COLO829 (cell line): ENCODE data around the gene TMEM59L.

Experiments used
- DNase-seq: peaks from one replicate; pipeline ENCODE4 v3.0.0; 2012; ENCODE audit warnings: low spot score

TMEM59L gene

DNA sequence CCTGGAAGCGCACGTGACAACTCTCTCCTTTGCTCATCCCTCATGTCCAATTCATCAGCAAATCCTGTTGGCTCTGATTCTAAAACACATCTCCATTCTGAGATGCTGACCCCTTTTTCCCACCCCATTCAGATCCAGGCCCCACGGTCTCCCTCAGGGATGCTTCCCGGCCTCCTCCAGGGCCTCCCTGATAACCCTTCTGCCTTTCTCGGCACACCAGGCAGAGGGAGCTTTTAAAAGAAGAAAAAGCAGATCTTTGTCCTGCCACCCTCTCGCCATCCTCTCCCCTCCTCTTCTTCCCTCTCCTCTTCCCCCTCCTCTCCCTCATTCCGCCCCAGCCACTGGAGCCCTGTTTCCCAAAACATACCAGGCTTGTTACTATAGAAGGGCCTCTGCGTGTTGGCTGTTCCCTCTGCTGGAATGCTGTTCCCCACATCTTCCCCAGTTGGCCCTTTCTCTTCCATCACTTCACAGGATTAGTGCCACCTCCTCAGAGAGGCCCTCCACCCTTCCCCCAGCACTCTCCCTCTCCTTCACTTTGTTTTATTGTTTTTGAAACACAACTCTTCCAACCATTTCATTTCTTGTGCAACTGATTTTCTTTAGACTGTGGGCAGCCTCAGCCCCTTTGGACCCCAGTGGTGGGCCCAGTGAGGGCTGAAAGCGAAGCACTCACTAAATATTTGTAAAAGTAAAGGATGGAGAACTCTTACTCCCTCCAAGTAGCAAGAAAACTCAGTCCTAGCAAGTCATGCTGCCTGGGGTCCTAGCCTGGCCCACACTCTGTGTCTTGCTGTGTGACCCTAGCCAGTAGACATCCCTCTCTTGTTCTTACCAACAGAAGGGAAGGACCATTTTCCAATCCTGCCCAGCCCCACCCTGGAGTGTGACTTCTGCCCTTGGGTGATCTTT, 3.6 kb upstream of the TMEM59L start:
- no peak for DNase-seq

DNA sequence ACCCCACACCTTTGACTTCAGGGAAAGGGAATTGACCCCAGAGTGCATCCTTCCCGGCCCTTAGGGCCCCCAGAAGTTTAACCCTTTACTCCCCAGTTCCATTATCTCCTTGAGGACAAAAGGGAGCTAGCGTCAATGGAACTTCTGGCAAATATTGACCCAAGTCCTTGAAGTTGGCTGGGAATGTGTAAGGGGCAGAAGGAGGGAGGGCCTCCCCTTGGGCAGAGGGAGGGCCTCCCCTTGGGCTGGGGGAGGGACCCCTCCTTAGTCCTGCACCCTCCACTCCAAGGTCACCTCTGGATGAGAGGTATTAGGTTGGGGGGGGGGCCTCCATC, 3.0 kb upstream of the TMEM59L start:
- DNase-seq = no peak

DNA sequence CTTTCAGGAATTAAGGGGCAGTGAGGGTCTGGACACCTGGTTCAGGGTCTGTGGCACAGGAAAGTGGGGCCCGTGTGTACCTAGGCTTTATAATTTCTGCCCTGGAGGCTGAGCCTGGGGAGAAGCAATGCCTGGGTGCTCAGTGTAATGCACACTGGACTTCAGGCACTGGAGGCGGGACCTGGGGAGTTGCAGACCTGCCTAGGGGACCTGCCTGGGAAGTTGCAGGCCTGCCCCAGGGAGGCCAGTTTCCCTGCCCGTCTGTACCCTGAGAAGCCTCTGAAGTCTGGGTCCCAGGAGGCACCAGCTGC, 2.5 kb upstream of the TMEM59L start:
- no peak for DNase-seq

DNA sequence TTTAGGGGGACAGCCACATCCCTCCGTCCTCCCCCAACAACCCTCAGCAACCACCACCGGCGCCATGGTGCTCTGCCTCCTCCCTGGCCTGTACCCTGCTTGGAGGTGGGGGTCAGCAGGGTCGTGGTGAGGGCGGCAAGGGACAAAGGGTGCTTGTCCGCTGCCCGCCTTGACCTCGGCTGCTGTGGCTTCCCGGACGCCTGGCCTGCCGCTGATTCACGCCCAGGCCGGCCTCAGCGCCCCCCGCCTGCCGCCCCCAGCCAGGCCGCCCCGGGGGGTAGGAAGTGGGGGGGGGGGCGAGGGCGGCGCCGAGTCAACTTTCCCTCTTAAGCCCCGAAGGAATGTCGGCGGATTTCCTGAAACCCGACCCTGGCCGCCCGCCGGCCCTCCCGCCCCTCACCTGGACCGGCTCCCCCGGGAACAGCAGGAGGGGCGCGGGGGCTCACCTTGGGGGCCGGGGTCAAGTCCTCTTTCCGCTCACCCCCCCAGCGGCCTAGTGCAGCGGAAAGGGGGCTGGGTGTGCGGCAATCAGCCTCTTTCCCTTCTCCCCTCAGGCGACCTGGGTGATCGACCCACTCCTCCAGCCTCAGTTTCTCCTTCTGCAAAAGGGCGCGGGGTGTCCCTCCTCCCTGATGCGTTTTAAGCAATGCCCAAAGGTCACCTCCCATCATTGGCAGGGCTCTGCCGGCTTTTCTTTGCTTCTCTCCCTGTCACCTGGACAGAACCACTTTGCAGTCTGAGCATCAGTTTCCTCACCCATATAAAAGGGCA, 1.9 kb upstream of the TMEM59L start:
- DNase-seq = no peak

DNA sequence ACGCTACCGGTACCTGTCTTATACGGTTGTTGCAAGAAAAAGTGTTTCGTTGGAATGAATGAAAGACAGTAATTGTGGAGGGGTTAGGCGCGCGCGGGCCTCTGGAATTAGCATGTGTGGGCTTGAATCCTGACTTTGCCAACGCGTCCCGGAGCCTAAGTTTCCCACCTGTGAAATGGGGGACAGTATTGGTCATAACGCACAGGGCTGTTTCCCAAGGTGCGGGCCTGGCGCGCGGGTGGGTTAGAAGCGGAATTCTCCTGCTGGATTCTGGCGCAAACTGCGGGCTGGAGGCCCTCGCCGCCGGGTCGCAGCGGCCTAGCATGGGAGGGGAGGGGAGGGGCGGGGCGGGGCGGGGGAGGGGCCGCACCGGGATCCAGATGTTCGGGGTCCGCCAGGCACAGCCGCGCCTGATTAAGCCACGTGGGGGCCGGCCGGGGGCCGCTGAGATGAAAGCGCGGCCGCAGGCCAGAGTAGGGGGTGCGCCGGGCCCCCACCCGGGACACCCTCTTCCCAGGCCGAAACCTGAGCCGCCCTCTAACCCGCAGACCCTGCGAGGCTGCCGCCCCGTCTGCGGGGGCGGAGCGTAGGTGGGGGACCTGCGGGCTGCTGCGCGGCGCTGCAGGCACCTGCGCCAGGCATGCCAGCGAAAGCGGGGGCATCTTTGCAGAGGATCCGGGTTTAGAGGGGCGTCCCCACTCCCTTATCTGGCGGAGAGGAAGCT, 1.2 kb upstream of the TMEM59L start:
- no peak for DNase-seq

DNA sequence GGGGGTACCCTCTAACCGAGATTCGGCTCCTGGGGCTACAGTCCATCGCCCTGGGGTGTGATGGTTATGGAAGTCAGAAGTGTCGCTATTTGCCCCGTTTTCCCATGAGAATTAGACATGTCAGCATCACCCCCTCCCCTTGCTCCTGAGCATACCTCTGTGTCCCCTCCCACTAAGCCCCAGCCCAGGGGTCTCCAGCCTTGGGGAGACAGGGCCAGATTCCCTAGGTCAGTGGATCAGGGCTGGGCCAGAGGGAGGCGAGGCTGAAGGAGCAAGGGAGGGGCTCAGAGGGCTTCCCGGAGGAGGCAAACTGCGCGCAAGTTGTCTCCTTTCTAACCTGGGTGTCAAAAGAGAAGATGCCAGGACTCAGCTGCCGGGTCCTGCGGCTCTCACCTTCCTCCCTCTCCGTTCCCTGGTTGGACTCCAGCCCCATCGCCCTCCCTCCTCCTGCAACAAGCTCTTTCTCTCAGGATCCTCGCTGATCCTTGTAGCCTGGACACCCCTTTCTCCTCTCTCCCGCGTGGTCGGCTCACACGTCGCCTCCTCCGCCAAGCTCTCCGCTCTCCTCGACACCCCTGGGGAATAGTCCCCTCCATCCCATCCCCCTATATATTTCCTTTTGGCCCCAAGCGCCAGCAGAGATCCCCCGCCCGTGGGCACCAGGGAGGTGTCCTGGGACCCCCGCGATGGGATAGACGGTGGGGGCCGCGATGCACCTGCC, 459 bp upstream of the TMEM59L start:
- no peak for DNase-seq

DNA sequence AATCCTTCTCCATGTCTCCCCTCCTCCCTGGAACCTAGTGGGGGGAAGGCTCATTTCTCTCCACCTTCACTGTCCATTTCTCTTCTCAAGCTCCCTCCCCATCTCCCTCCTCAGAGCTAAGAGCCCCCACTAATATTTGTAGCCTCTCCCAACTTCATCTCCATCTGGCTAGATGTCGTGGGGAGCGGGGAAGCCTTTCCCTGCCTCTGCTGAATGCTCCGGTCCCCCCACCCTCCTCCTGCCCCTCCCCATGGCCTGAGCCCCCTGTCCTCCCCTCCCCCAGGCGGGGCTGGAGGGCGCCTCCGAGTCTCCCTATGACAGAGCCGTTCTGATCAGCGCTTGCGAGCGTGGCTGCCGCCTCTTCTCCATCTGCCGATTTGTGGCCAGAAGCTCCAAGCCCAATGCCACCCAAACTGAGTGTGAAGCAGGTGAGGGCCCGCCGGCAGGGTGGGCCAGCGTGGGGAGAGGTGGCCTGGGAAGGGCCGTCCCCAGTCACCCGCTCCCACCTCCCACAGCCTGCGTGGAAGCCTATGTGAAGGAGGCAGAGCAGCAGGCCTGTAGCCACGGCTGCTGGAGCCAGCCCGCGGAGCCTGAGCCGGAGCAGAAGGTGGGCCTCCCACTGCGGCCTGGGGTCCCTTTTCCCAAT, 1.0 kb downstream of the TMEM59L start:
- no peak for DNase-seq

DNA sequence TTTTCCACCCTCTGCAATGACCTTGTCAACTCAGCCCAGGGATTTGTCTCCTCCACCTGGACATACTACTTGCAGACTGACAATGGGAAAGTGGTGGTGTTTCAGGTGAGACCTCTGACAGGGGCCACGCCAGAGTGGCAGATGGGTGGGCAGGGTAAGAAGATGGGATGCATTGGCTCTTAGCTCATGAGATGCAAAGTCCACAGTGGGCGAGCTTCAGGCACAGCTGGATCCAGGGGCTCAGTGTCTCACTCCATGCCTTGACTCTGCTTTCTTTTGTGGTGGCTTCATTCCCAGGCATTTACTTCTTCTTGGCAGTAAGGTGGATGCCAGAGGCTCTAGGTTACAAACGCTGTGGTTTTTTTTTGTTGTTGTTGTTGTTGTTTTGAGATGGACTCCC, 3.4 kb downstream of the TMEM59L start:
- DNase-seq = no peak

DNA sequence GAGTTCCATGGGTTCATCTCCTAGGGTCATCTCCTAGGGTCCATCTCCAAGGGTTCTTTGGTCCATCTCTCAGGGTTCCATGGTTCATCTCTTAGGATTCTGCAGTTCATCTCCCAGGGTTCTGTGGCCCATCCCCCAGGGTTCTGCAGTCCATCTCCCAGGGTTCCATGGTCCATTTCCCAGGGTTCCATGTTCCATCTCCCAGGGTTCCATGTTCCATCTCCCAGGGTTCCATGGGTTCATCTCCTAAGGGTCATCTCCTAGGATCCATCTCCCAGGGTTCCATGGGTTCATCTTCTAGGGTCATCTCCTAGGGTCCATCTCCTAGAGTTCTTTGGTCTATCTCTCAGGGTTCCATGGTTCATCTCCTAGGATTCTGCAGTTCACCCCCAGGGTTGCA, 4.9 kb downstream of the TMEM59L start:
- no peak for DNase-seq

DNA sequence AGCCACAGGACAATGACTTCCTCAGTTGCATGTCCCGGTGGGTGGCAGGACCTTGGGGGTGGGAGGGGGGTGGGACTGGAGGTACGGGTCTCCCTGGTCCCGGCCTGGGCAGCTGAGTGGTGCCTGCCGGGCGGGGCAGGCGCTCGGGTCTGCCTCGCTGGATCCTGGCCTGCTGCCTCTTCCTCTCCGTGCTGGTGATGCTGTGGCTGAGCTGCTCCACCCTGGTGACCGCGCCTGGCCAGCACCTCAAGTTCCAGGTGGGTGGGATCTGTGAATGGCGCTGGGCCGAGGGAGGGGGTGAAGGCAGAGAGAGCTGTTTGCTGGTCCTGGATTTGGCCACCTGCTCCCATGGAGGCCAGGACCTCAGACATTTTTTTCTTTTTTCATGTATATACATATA, 5.6 kb downstream of the TMEM59L start:
- DNase-seq = no peak

DNA sequence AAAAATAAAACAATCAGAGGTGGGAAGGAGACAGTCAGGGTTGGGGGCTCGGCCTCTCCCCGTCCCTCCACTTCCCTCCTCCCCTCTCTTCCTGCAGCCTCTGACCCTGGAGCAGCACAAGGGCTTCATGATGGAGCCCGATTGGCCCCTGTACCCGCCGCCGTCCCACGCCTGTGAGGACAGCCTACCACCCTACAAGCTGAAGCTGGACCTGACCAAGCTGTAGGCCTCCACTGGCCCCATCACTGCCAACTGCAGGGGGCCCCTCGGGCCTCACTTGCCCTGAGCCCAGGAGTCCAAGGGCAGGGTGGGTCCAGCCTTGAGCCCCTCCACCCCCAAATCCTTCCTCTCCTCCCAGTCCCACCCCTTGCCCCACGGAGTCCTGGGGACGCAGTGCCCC, 7.6 kb downstream of the TMEM59L start:
- DNase-seq = no peak

DNA sequence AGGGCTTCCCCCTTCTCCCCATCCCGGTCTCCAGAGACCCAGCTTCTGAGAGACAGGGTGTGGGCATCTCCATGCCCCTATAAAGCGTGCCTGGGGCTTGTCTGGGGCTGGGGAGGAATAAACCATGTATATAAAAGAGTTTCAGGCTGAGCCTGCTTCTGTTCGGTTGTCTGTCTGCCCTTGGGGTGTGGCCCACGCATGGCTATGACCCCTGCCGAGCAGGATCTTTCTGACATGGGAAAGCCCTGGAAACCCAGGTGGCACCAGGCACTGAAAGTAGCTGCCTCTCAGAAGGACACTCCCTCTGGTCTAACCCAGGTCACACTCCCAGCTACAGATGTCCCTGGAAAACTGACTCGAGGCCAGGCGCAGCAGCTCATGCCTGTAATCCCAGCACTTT, 8.2 kb downstream of the TMEM59L start:
- DNase-seq = no peak

DNA sequence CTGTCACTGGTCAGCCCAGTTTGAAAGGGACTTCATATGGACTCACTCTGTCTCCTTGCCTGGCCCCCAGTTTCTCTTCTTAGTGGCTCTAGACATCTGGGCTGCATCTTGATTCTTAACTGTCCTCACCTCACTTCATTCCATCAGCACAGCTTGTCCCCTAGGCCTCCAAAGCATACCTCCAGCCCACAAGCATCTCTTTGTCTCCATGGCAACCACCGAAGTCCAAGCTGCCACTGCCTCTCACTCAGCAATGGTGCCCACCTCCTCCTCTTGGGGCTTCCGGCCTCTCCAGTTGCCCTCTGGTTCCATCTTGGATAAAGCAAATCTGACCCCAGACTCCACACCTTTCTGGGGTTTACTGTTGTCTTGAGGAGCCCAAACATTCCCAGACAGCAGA, 14.2 kb downstream of the TMEM59L start:
- no peak for DNase-seq

DNA sequence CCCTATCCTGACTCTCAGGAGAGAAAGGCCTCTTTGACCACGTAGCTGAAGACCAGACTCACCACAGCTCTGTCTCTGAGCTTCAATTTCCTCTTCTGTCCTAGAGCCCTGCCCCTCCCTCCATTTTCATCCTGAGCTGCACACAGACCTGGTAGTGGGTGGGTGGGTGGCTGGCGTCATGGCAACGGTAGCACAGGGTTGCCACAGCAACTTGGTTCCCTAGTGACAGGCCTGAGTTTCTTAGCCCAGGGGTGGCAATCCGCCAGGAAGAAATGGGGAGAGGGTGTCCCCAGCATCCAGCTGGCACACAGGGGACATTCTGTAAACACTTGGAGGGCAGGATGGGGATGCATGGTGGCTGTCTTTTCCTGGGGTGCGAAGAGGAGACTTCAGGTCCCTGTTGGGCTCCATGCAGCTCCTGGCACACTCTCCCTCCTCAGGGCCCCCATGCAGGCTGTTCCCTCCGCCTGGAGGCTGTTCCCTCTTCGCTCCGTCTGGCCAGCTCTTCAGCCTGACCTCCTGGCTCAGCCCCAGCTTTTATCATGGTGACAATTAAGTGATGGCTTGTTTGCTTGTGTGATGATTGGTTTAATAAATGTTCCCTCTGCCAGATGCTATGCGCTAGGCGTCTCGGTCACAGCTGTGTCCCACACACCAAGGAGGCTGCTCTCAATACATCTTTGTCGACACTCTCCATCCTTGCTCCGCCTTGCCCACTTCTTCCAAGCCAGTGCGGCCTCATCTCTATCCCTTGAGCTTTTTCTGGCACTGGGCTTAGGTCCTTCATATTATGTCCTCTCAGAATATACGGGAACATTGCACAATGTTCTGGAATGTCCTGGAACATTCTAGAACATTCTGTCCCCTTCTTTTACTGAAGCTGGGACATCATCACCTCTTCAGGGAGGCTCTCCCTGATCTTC, 16.8 kb downstream of the TMEM59L start:
- no peak for DNase-seq

DNA sequence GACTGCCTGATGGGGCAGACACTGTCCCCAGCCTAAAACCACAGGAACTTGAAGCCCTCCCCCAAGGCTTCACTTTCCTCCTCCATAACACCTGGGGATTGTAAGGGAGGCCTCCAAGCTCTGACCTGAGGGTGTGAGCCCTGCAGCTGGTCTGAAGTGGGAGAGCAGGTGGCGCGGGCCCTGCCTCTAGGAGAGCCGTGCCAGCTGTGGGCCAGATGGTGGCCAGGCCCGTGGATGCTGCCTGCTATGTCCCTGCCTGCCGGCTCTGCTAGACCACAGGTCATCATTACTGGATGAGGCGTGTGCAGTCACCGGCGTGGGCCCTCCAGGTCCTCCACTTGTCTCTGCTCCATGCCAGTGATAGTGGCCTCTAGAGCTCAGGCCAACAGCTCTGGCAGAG, 20.7 kb downstream of the TMEM59L start:
- DNase-seq = no peak

DNA sequence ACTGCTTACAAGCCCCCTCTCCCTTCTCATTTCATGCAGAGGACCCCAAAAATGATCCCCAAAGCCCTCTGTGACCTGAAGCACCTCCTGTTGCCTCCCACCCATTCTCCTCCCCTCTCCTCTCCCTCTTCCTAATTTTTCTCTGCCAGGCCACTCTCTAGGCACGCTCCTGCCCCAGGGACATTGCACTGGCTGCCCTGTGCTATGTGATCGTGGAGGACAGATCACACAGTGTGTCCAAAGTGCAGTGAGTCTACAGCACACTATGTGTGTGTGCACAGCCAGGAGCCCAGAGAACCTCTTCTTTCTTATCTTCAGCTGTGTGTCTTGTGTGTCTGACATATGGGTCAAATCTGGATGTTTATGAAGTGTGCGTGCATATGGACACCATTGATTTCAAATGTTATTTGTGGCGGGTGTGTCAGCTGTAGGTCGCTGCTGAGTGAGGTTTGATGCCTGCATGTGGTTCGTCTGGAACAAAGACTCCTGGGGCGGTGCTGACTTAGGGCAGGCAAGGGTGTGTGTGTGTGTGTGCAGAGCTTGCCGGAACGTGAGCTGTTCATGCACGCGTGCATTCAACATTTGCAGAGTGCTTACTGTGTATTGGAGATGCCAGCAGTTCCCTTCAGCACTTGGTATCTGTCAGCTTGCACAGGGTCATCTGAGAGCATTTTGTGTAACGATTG, 22.1 kb downstream of the TMEM59L start:
- DNase-seq = no peak

DNA sequence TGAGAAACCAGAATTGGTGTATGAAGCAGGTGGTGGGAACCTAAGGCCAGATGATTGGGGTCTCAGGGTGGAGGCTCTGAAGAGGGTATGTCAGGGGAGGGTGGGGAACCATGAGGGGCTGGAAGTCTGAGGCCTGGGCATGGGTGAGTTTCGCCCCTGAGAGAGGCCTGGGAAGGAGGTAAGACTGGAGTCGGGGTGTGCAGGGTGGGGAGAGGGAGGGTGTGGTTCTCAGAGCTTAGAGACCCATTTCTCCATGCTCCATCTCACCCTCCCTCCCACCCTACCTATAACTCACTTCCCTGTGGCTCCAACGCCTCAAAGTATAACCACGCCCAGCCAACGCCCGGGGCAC, 23.1 kb downstream of the TMEM59L start:
- DNase-seq = no peak

DNA sequence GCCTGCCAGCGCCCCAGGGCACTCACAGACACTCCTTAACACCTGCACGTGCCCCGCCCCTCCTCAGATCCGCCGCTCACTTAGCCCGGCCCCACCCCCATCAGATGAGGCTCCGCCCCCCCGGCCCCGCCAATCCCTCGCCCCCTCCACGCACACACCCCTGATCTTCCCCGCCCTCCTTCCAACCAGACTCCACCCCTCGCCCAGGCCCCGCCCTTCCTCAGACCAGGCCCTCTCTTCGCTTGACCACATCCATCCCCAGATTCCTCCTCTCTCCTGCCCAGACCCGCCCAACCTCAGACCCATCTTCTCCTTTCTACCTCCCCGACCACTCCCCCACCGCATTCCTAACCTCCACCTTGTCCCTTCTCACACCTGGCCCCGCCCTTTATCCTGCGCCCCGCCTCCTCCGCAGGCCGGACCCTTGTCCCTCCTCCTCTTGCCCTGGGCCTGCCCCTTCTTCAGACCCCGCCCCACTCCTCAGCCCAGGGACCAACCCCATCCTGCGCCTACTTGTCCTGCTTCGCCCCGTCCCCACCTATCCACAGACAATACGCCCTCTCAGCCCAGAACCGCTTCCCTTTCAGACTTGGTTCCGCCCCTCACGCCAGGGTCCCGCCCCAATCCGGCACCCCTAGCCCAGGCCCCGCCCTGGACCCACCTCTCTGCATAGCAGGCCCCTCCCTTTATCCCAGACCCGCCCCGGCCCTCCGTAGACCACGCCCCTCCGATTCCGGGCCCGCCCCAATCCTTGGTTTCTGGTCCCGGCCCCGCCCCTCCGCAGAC, 23.7 kb downstream of the TMEM59L start:
- peak; percentile 100 for DNase-seq

DNA sequence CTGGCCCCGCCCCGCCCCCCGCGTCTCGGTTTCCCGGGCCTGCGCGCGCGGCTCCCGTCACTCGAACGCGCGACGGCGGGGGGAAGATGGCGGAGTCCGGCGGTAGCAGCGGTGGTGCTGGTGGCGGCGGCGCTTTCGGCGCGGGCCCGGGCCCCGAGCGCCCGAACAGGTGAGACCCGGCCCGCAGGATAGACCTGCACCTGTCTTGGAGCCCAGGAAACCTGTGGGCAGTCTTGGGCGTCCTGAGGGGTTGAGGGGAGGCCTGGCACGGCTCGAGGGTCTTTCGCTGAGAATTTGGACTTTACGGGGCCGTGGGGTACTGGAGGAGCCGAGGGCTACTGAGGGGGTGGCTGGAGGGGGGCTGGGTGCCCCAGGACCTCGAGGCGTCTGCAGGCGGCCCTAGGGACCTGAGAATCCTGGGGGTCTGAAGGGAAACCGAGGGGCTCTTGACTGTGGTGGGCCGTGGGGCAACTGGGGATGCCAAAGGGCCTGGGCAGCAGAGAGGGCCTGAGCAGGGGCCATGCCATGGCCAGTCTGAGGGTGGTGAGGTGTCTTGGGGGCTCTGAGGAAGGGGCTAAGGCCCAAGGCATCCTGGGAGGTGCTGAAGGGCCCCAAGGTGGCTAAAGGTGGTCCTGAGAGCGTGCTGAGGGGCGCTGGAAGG, 24.4 kb downstream of the TMEM59L start, which contains the start of gene KLHL26:
Gene KLHL26 (plus strand): TSS at position 60 of the 661 bp plus-strand sequence. CDS start 27 bp downstream, at position 87.
- DNase-seq = no peak
